ENCODE results near the gene INAVA.

DNA sequence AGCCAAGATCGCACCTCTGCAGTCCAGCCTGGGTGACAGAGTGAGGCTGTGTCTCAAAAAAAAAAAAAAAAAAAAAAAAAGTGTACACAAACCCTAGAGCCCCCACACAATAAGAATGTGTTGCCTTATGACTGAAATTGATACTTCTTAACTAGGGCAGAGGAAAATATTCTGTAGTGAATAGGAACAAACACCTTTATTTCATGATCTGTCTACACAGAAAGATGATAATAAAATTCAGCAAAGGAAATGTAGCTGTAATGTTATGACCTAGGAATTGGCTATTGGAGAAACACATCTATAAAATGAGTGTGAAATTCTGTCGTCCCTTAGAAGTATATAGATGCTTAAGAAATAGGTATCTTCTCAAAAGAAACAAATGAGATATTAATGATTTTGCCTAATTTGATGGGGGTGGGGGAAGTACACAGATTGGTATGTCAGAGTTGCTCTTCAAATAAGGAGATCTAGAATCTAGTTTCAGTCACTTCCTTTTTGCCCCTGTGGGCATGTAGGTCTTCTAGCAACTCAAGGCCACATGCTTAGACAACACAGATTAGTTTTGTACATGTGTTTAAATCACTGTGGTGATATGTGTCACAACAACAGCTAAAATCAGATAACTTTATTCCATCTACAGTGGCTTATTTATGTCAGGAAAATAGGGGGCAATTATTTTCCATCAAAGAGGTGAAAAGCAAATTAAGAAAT, 32.6 kb upstream of the INAVA start:
- TF ChIP-seq, protein P1, sequence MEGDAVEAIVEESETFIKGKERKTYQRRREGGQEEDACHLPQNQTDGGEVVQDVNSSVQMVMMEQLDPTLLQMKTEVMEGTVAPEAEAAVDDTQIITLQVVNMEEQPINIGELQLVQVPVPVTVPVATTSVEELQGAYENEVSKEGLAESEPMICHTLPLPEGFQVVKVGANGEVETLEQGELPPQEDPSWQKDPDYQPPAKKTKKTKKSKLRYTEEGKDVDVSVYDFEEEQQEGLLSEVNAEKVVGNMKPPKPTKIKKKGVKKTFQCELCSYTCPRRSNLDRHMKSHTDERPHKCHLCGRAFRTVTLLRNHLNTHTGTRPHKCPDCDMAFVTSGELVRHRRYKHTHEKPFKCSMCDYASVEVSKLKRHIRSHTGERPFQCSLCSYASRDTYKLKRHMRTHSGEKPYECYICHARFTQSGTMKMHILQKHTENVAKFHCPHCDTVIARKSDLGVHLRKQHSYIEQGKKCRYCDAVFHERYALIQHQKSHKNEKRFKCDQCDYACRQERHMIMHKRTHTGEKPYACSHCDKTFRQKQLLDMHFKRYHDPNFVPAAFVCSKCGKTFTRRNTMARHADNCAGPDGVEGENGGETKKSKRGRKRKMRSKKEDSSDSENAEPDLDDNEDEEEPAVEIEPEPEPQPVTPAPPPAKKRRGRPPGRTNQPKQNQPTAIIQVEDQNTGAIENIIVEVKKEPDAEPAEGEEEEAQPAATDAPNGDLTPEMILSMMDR (conservative IDR thresholded peaks at IDR 0.05; ENCODE audit: low read length), result no peak
- TF ChIP-seq EZH2phosphoT487 (IDR thresholded peaks at IDR 0.05; ENCODE audit: borderline replicate concordance), result no peak
